K562 (cell line): ENCODE results near the gene PRSS56. TPM values are rescaled to one million over a fixed set of nuclear protein-coding genes. Genes with fewer than 3 reads are reported as not detected.

ENCODE experiments used
- ATAC-seq: fragments of 200-7000 bp; cut with Tn5 transposase; 3 replicates; pipeline ENCODE4 v1.9.1; 2020; ENCODE audit warnings: moderate library complexity
- BruUV-seq: library from RNA; stranded (reverse); fragments of 400-500 nt; replicated peaks from 2 replicates; lab custom pipeline; 2021; lab: Mats Ljungman, UMichigan
- CTCF ChIA-PET: fragments of 300-600 bp; formaldehyde crosslinking; extraction: SDS; loops from one replicate; lab custom pipeline; 2021; ENCODE audit warnings: low intra/inter-chr PET ratio; lab: Yijun Ruan, JAX
- POLR2A ChIA-PET: fragments of 300-600, 350-650 bp; sonication (Branson Sonifier 250); formaldehyde crosslinking; extraction: SDS; loops from one replicate; lab custom pipeline; 2021; ENCODE audit warnings: antibody characterized with exemption, inconsistent platforms; lab: Yijun Ruan, JAX
- DNase-seq, 4 experiments: peaks; one replicate each; pipeline versions ENCODE4 v3.0.0 to v3.0.0-alpha.2; 2011 to 2018; ENCODE audit warnings: low spot score in 3 of 4, mixed read lengths in 3 of 4; ENCODE audit errors: extremely low read depth in 1 of 4
- FAIRE-seq: peaks from 2 replicates; lab custom pipeline; 2011; peaks lifted over from hg19 to GRCh38; lab: Jason Lieb, UNC
- H2AFZ ChIP-seq: 2 replicates; pipeline ENCODE4 v1.6.0; 2011; ENCODE audit warnings: low read depth, low read length, control low read depth, inconsistent platforms
- H3K27ac ChIP-seq: fragments of 200-600 bp; 3 replicates; pipeline ENCODE4 v1.8.0; 2011; ENCODE audit warnings: low read depth, mild to moderate bottlenecking, control low read depth, inconsistent platforms, low read length, moderate library complexity, mixed read lengths; ENCODE audit errors: extremely low read depth
- H3K27me3 ChIP-seq, 2 experiments: fragments of 300-600 bp in 1 of 2; 2 replicates in 1 of 2; 3 replicates in 1 of 2; pipeline versions ENCODE4 v1.6.0 to v1.8.0; 2011; ENCODE audit warnings: inconsistent platforms in 2 of 2, low read length in 2 of 2, mild to moderate bottlenecking in 1 of 2, mixed read lengths in 1 of 2, moderate library complexity in 1 of 2; ENCODE audit not compliant: control insufficient read depth in 2 of 2, insufficient read depth in 2 of 2
- H3K36me3 ChIP-seq: fragments of 300-600 bp; 3 replicates; pipeline ENCODE4 v1.8.0; 2011; ENCODE audit warnings: mild to moderate bottlenecking, low read length, inconsistent platforms; ENCODE audit not compliant: control insufficient read depth, insufficient read depth
- H3K4me1 ChIP-seq, 2 experiments: fragments of 200-600 bp in 1 of 2; replicated peaks in 1 of 2; 2 replicates in 1 of 2; 3 replicates in 1 of 2; pipeline versions ENCODE4 v1.5.1 to v1.8.0; 2011; ENCODE audit warnings: inconsistent platforms in 2 of 2, low read length in 2 of 2, mild to moderate bottlenecking in 1 of 2, mixed read lengths in 1 of 2, moderate library complexity in 1 of 2; ENCODE audit not compliant: control insufficient read depth in 2 of 2, insufficient read depth in 2 of 2
- H3K4me2 ChIP-seq: 2 replicates; pipeline ENCODE4 v1.6.1; 2011; ENCODE audit warnings: low read length, control low read depth, inconsistent platforms, mixed read lengths; ENCODE audit not compliant: insufficient read depth
- H3K4me3 ChIP-seq: fragments of 200-600 bp; sonication (generic), shearing (Covaris generic); 2 replicates; pipeline ENCODE4 v1.5.1; 2016; ENCODE audit warnings: control low read depth, inconsistent platforms
- H3K79me2 ChIP-seq: fragments of 200-600 bp; 3 replicates; pipeline ENCODE4 v1.8.0; 2011; ENCODE audit warnings: low read length, inconsistent platforms; ENCODE audit not compliant: control insufficient read depth, insufficient read depth
- H3K9ac ChIP-seq, 2 experiments: 2 replicates each; pipeline versions ENCODE4 v1.6.0 to v1.6.1; 2011; ENCODE audit warnings: low read depth in 2 of 2, low read length in 2 of 2, control low read depth in 1 of 2, inconsistent platforms in 1 of 2, mild to moderate bottlenecking in 1 of 2, mixed read lengths in 1 of 2; ENCODE audit not compliant: insufficient read depth in 1 of 2
- H3K9me1 ChIP-seq: one replicate; pipeline ENCODE4 v1.6.0; 2011; ENCODE audit warnings: inconsistent platforms, mild to moderate bottlenecking, low read length, moderate library complexity; ENCODE audit not compliant: control insufficient read depth, insufficient read depth
- H3K9me3 ChIP-seq: replicated peaks from 2 replicates; pipeline ENCODE4 v1.5.1; 2011; ENCODE audit warnings: low read depth, low read length, inconsistent platforms; ENCODE audit not compliant: control insufficient read depth, insufficient read depth
- H4K20me1 ChIP-seq: replicated peaks from 2 replicates; pipeline ENCODE4 v1.6.1; 2011; ENCODE audit warnings: low read length, inconsistent platforms, mixed read lengths; ENCODE audit not compliant: control insufficient read depth, insufficient read depth
- CHD2 ChIP-seq: IDR thresholded peaks from 2 replicates; pipeline ENCODE4 v1.6.1; 2011; ENCODE audit warnings: low read depth, low read length
- E2F1 ChIP-seq: sonication (generic); formaldehyde crosslinking; IDR thresholded peaks from 2 replicates; pipeline ENCODE4 v1.8.1; 2023; ENCODE audit warnings: mild to moderate bottlenecking, missing genetic modification reagents, moderate library complexity
- E2F4 ChIP-seq: sonication (generic); formaldehyde crosslinking; IDR thresholded peaks from 2 replicates; pipeline ENCODE4 v1.8.0; 2022; ENCODE audit warnings: mild to moderate bottlenecking, low read depth, missing genetic modification reagents
- EGR1 ChIP-seq: fragments of 450-650 bp; conservative IDR thresholded peaks from 2 replicates; pipeline ENCODE4 v1.6.1; 2017; ENCODE audit warnings: mild to moderate bottlenecking
- GATAD2A ChIP-seq: fragments of 450-650 bp; IDR thresholded peaks from 2 replicates; pipeline ENCODE4 v1.6.1; 2017
- POLR2AphosphoS5 ChIP-seq: IDR thresholded peaks from 2 replicates; pipeline ENCODE4 v1.6.1; 2011; ENCODE audit warnings: mild to moderate bottlenecking, low read depth, low read length, moderate library complexity; ENCODE audit not compliant: control insufficient read depth, insufficient read depth
- SLC30A9 ChIP-seq: fragments of 250-450 bp; sonication (Bioruptor Pico); IDR thresholded peaks from 2 replicates; pipeline ENCODE4 v1.8.0; 2022; ENCODE audit warnings: mild to moderate bottlenecking, moderate library complexity
- SMARCA4 ChIP-seq: fragments of 450-650 bp; IDR thresholded peaks from 2 replicates; pipeline ENCODE4 v1.6.1; 2016
- ZBTB2 ChIP-seq: fragments of 450-650 bp; IDR thresholded peaks from 2 replicates; pipeline ENCODE4 v1.6.1; 2016; ENCODE audit warnings: antibody characterized with exemption
- ZNF165 ChIP-seq: fragments of 250-450 bp; sonication (Bioruptor Pico); IDR thresholded peaks from 2 replicates; pipeline ENCODE4 v1.4.0; 2020; ENCODE audit warnings: borderline replicate concordance
- in situ Hi-C: fragments of 300-500 bp; cut with MboI; formaldehyde crosslinking; loops from 4 replicates; pipeline ENCODE4 v1.15.0; 2018; ENCODE audit warnings: inconsistent platforms, mixed read lengths
- intact Hi-C: fragments of 100-400 bp; cut with micrococcal nuclease; formaldehyde crosslinking; loops from 2 replicates; pipeline ENCODE4 v1.14.2; 2022
- polyA plus RNA-seq, 8 experiments: library from polyadenylated mRNA; depleted of rRNA in 4 of 8; stranded (reverse) in 5 of 8; unstranded in 3 of 8; fragments of >200 nt; fragmentation: Nextera tagmentation in 2 of 8; fragmentation: Illumina TruSeq in 1 of 8; extraction: Ambion mirVana in 2 of 8; extraction: Trizol in 1 of 8; gene quantifications; 2 replicates each; pipeline versions ENCODE4 v1.2.1 to v1.2.3, GENCODE V29; 2011 to 2014; ENCODE audit warnings: inconsistent platforms in 1 of 8, missing spikeins in 1 of 8
- total RNA-seq, 7 experiments: library from RNA; depleted of rRNA in 6 of 7; stranded (reverse); fragments of >200 nt in 6 of 7; fragmentation: Illumina TruSeq in 2 of 7; extraction: Trizol in 2 of 7; gene quantifications; 2 replicates each; pipeline versions ENCODE4 v1.2.1 to v1.2.3, GENCODE V29; 2011 to 2021; ENCODE audit warnings: low replicate concordance in 1 of 7
- TF ChIP-seq, protein P1 (sequence below): fragments of 250-450 bp; sonication (Bioruptor Pico); IDR thresholded peaks from 2 replicates; pipeline ENCODE4 v1.8.0; 2021; ENCODE audit warnings: borderline replicate concordance, mild to moderate bottlenecking, moderate library complexity; ENCODE audit not compliant: poor library complexity, severe bottlenecking
- TF ChIP-seq, protein P2 (sequence below): fragments of 250-450 bp; sonication (Bioruptor Pico); IDR thresholded peaks from 2 replicates; pipeline ENCODE4 v1.5.0; 2020; ENCODE audit warnings: mild to moderate bottlenecking
- TF ChIP-seq, protein P3 (sequence below): sonication (generic); formaldehyde crosslinking; IDR thresholded peaks from 2 replicates; pipeline ENCODE4 v1.8.0; 2023; ENCODE audit warnings: mild to moderate bottlenecking, missing genetic modification reagents

PRSS56 gene
- total and polyA plus RNA-seq, 9 of the 15 experiments (the other 6 are each of a cell fraction or from before 2014, with no cell fraction given), result not detected

DNA sequence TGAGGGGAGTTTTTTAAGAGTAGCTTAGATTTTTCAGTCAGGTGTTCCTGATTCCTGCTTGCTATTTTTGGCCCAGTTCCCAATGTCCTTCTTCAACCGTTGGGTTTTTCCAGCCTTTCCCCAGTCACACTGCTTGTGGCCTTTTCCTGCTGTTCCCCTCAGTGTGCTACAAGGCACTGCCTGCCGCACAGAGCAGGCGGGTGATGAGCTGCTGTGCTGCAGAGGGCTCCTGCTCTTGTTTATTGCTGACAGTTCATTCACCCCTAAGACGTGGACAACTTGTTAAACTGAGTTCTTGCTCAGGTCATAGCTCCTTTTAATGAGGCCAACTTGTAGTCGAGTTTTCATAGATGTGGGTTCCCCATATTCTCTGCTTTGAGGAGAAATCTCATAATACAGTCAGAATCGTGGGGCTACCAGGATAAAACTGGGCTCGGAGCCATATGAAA, 50.9 kb downstream of the PRSS56 start (continued):
- TF ChIP-seq, protein P1, sequence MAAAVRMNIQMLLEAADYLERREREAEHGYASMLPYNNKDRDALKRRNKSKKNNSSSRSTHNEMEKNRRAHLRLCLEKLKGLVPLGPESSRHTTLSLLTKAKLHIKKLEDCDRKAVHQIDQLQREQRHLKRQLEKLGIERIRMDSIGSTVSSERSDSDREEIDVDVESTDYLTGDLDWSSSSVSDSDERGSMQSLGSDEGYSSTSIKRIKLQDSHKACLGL (CRISPR knock-in tag), result no peak
- no peak for TF ChIP-seq POLR2AphosphoS5
- TF ChIP-seq GATAD2A, result no peak

GRCh38 chr2:232573042-232573441, 52.9 kb downstream of the PRSS56 start:
- H3K4me1 ChIP-seq, result no peaks in the 10 kb centered on the region
- no peaks in the 10 kb centered on the region for H4K20me1 ChIP-seq
- H3K27me3 ChIP-seq, result no peaks in the 10 kb centered on the region
- H3K36me3 ChIP-seq, result peaks cover 45% of the 10 kb centered on the region; the same call in 2 of the 3 replicates
- in situ Hi-C loops, result no loop called here
- H3K27ac ChIP-seq, result no peak overlapping the region
- ChIA-PET CTCF (no interaction called here), POLR2A (interaction anchor here (1.4 kb wide), 1 partner anchor 10 kb away, joined by 6 read pairs; no protein-coding TSS in a partner anchor)
- no peaks in the 10 kb centered on the region for H3K79me2 ChIP-seq
- intact Hi-C loops, result no loop called here
- ATAC-seq (no peak), FAIRE-seq (no peak), DNase-seq (no peak)
- no peak overlapping the region for H3K4me2 ChIP-seq
- H3K4me3 ChIP-seq, result no peak overlapping the region
- BruUV-seq, result no TSS peak
- no peaks in the 10 kb centered on the region for H3K9me3 ChIP-seq
- H3K9ac ChIP-seq, result no peak overlapping the region
- no peaks in the 10 kb centered on the region for H3K9me1 ChIP-seq
- no peak overlapping the region for H2AFZ ChIP-seq
- no peak for TF ChIP-seq ZBTB2
- TF ChIP-seq SLC30A9 (CRISPR knock-in tag), result no peak
- TF ChIP-seq SMARCA4, result no peak
- TF ChIP-seq E2F1 (CRISPR knock-in tag), result no peak
- TF ChIP-seq EGR1, result no peak
- TF ChIP-seq, protein P2, sequence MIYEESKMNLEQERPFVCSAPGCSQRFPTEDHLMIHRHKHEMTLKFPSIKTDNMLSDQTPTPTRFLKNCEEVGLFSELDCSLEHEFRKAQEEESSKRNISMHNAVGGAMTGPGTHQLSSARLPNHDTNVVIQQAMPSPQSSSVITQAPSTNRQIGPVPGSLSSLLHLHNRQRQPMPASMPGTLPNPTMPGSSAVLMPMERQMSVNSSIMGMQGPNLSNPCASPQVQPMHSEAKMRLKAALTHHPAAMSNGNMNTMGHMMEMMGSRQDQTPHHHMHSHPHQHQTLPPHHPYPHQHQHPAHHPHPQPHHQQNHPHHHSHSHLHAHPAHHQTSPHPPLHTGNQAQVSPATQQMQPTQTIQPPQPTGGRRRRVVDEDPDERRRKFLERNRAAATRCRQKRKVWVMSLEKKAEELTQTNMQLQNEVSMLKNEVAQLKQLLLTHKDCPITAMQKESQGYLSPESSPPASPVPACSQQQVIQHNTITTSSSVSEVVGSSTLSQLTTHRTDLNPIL (CRISPR knock-in tag), result no peak
- no peak for TF ChIP-seq CHD2
- no peak for TF ChIP-seq ZNF165 (CRISPR knock-in tag)
- TF ChIP-seq E2F4, result no peak
- TF ChIP-seq, protein P3, sequence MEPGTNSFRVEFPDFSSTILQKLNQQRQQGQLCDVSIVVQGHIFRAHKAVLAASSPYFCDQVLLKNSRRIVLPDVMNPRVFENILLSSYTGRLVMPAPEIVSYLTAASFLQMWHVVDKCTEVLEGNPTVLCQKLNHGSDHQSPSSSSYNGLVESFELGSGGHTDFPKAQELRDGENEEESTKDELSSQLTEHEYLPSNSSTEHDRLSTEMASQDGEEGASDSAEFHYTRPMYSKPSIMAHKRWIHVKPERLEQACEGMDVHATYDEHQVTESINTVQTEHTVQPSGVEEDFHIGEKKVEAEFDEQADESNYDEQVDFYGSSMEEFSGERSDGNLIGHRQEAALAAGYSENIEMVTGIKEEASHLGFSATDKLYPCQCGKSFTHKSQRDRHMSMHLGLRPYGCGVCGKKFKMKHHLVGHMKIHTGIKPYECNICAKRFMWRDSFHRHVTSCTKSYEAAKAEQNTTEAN (CRISPR knock-in tag), result no peak
